VCaP (cell line): ENCODE results near the gene CDKN2B.
A peak's percentile ranks its signal among the peaks of the same experiment; 100 is the strongest.

Source experiments
- H3K27ac ChIP-seq: fragments of 450-650 bp; 2 replicates; pipeline ENCODE4 v1.5.1; 2017
- CTCF ChIP-seq: fragments of 450-650 bp; conservative IDR thresholded peaks from 2 replicates; pipeline ENCODE4 v1.5.1; 2017; ENCODE audit warnings: mild to moderate bottlenecking, moderate library complexity

The CDKN2B gene

GRCh38 chr9:21993007-21993406, 16.1 kb downstream of the CDKN2B start:
- TF ChIP-seq CTCF, result no peak
- peak overlapping the region; percentile 70; the same call in 1 of the 2 replicates for H3K27ac ChIP-seq

- no peak overlapping the region for H3K27ac ChIP-seq
- TF ChIP-seq CTCF, result no peak
These were observed 17.8 kb downstream of the CDKN2B start for GRCh38 chr9:21991072-21991959.

- no peak for TF ChIP-seq CTCF
- H3K27ac ChIP-seq, result no peak overlapping the region
These were observed 19.5 kb downstream of the CDKN2B start for GRCh38 chr9:21989440-21990189.

- TF ChIP-seq CTCF, result no peak
- H3K27ac ChIP-seq, result no peak overlapping the region
These were observed 20.8 kb downstream of the CDKN2B start for GRCh38 chr9:21988056-21988990.

GRCh38 chr9:21985964-21986667, 23.0 kb downstream of the CDKN2B start:
- H3K27ac ChIP-seq, result no peak overlapping the region
- no peak for TF ChIP-seq CTCF

GRCh38 chr9:21984101-21984500, 25.0 kb downstream of the CDKN2B start:
- no peak overlapping the region for H3K27ac ChIP-seq
- TF ChIP-seq CTCF, result no peak
